GM12878 (cell line): ENCODE results near the gene ZMYND10. TPM values are rescaled to one million over a fixed set of nuclear protein-coding genes. Genes with fewer than 3 reads are reported as not detected.

Experiments used
- ATAC-seq: fragments of 200-7000 bp; cut with Tn5 transposase; 3 replicates; pipeline ENCODE4 v1.9.1; 2020; ENCODE audit warnings: mild to moderate bottlenecking, moderate library complexity
- BruUV-seq: library from RNA; stranded (reverse); fragments of 400-500 nt; replicated peaks from 2 replicates; lab custom pipeline; 2021; lab: Mats Ljungman, UMichigan
- CTCF ChIA-PET: fragments of 300-600 bp; sonication (Branson Sonifier 250); formaldehyde crosslinking; extraction: SDS; loops from one replicate; lab custom pipeline; 2021; ENCODE audit warnings: inconsistent platforms; lab: Yijun Ruan, JAX
- POLR2A ChIA-PET: fragments of 350-600 bp; formaldehyde crosslinking; extraction: SDS; loops from one replicate; lab custom pipeline; 2021; ENCODE audit warnings: inconsistent platforms; lab: Charles Lee
- RAD21 ChIA-PET: fragments of 300-600 bp; sonication (Branson Sonifier 250); formaldehyde crosslinking; loops from one replicate; lab custom pipeline; 2023; ENCODE audit warnings: antibody characterized with exemption; ENCODE audit not compliant: unreplicated experiment; lab: Charles Lee
- SMC1A ChIA-PET: fragments of 300-600 bp; sonication (Branson Sonifier 250); formaldehyde crosslinking; loops from one replicate; lab custom pipeline; 2023; ENCODE audit not compliant: unreplicated experiment, uncharacterized antibody; lab: Charles Lee
- DNase-seq: peaks from one replicate; pipeline ENCODE4 v3.0.0-alpha.2; 2011; ENCODE audit warnings: low read depth, low spot score
- FAIRE-seq: peaks from 3 replicates; lab custom pipeline; 2011; peaks lifted over from hg19 to GRCh38; lab: Jason Lieb, UNC
- H2AFZ ChIP-seq: 2 replicates; pipeline ENCODE4 v1.6.0; 2011; ENCODE audit warnings: low read depth, low read length, control low read depth; ENCODE audit not compliant: control insufficient read depth
- H3K27ac ChIP-seq: 2 replicates; pipeline ENCODE4 v1.5.1; 2011; ENCODE audit warnings: control low read depth; ENCODE audit not compliant: control insufficient read depth, insufficient read depth
- H3K27me3 ChIP-seq, 2 experiments: replicated peaks in 1 of 2; 2 replicates each; pipeline versions ENCODE4 v1.6.0 to v1.6.1; 2011; ENCODE audit warnings: low read length in 1 of 2; ENCODE audit not compliant: control insufficient read depth in 2 of 2, insufficient read depth in 2 of 2
- H3K36me3 ChIP-seq, 2 experiments: 2 replicates each; pipeline ENCODE4 v1.5.1; 2011; ENCODE audit warnings: low read length in 1 of 2; ENCODE audit not compliant: control insufficient read depth in 2 of 2, insufficient read depth in 2 of 2
- H3K4me1 ChIP-seq: 2 replicates; pipeline ENCODE4 v1.6.1; 2011; ENCODE audit warnings: mild to moderate bottlenecking, low read length, moderate library complexity, mixed read lengths; ENCODE audit not compliant: control insufficient read depth, insufficient read depth
- H3K4me2 ChIP-seq: 2 replicates; pipeline ENCODE4 v1.6.0; 2011; ENCODE audit warnings: control low read depth; ENCODE audit not compliant: control insufficient read depth, insufficient read depth
- H3K4me3 ChIP-seq: fragments of 200-600 bp; sonication (generic); 2 replicates; pipeline ENCODE4 v1.5.1; 2016
- H3K79me2 ChIP-seq: 2 replicates; pipeline ENCODE4 v1.6.0; 2011; ENCODE audit warnings: low read length; ENCODE audit not compliant: control insufficient read depth, insufficient read depth
- H3K9ac ChIP-seq: 2 replicates; pipeline ENCODE4 v1.8.0; 2011; ENCODE audit warnings: low read length, control low read depth, mixed read lengths; ENCODE audit not compliant: control insufficient read depth, insufficient read depth
- H3K9me3 ChIP-seq: replicated peaks from 3 replicates; pipeline ENCODE4 v1.5.1; 2011; ENCODE audit warnings: mild to moderate bottlenecking, low read length; ENCODE audit not compliant: control insufficient read depth, insufficient read depth
- H4K20me1 ChIP-seq: 2 replicates; pipeline ENCODE4 v1.6.0; 2011; ENCODE audit not compliant: control insufficient read depth, insufficient read depth
- ASH2L ChIP-seq: fragments of 300-600, 200-600 bp; sonication (generic); IDR thresholded peaks from 2 replicates; pipeline ENCODE4 v1.6.1; 2017; ENCODE audit warnings: low read depth, mild to moderate bottlenecking, borderline replicate concordance
- CREM ChIP-seq: IDR thresholded peaks from 2 replicates; pipeline ENCODE4 v1.6.1; 2014; ENCODE audit warnings: antibody characterized with exemption, low read depth
- ETV6 ChIP-seq, 2 experiments: fragments of 450-650 bp in 1 of 2; IDR thresholded peaks in 1 of 2; conservative IDR thresholded peaks in 1 of 2; 2 replicates each; pipeline ENCODE4 v1.6.1; 2014; ENCODE audit warnings: antibody characterized with exemption in 1 of 2, borderline replicate concordance in 1 of 2, low read depth in 1 of 2, mild to moderate bottlenecking in 1 of 2, moderate library complexity in 1 of 2
- MXI1 ChIP-seq: fragments of 150-350 bp; IDR thresholded peaks from 2 replicates; pipeline ENCODE4 v1.6.1; 2011; ENCODE audit warnings: low read depth, mild to moderate bottlenecking, inconsistent platforms, low read length, improper control_type of control experiment
- POLR2A ChIP-seq: IDR thresholded peaks from 2 replicates; pipeline ENCODE4 v1.6.1; 2011; ENCODE audit warnings: low read depth, mild to moderate bottlenecking, low read length
- USF2 ChIP-seq: IDR thresholded peaks from 2 replicates; pipeline ENCODE4 v1.6.1; 2011; ENCODE audit warnings: low read depth, low read length, improper control_type of control experiment, borderline replicate concordance
- ZBTB4 ChIP-seq: fragments of 450-650 bp; formaldehyde crosslinking; IDR thresholded peaks from 2 replicates; pipeline ENCODE4 v1.4.0; 2022; ENCODE audit warnings: mild to moderate bottlenecking, moderate library complexity
- ZZZ3 ChIP-seq: IDR thresholded peaks from 2 replicates; pipeline ENCODE4 v1.6.1; 2011; ENCODE audit warnings: low read depth; ENCODE audit not compliant: control insufficient read depth, insufficient read length
- WGBS: methylation state at CpG from one replicate; pipeline ENCODE4 v1.1.6; 2016; ENCODE audit warnings: low lambda C conversion rate; ENCODE audit not compliant: insufficient replicate concordance, insufficient coverage; ENCODE audit errors: missing lambda C conversion rate; 5-methylcytosine and 5-hydroxymethylcytosine counted together
- in situ Hi-C: fragments of 300-500 bp; cut with MboI; formaldehyde crosslinking; loops from 9 replicates; pipeline ENCODE4 v1.14.3; 2018; ENCODE audit warnings: mixed read lengths
- intact Hi-C: fragments of 100-400 bp; cut with micrococcal nuclease; formaldehyde crosslinking; loops from one replicate; pipeline ENCODE4 v1.14.2; 2022; ENCODE audit not compliant: unreplicated experiment
- polyA plus RNA-seq, 11 experiments: library from polyadenylated mRNA; depleted of rRNA in 4 of 11; unstranded in 6 of 11; stranded (reverse) in 5 of 11; fragments of >200 nt; fragmentation: Nextera tagmentation in 4 of 11; fragmentation: Illumina TruSeq in 1 of 11; extraction: Ambion mirVana in 4 of 11; extraction: Trizol in 1 of 11; gene quantifications; 1 replicate in 1 of 11; 2 replicates in 10 of 11; pipeline versions ENCODE4 v1.2.1 to v1.2.3, GENCODE V29; 2011 to 2016; ENCODE audit warnings: inconsistent platforms in 2 of 11, missing spikeins in 2 of 11, low read depth in 1 of 11
- total RNA-seq, 4 experiments: library from RNA; depleted of rRNA in 3 of 4; stranded (reverse); fragments of >200 nt in 3 of 4; fragmentation: Illumina TruSeq in 1 of 4; extraction: Trizol in 1 of 4; gene quantifications; 2 replicates each; pipeline versions ENCODE4 v1.2.1 to v1.2.3, GENCODE V29; 2013 to 2021
- TF ChIP-seq, protein P1 (sequence below): fragments of 450-650 bp; IDR thresholded peaks from 2 replicates; pipeline ENCODE4 v1.6.1; 2017; ENCODE audit warnings: low read depth, mild to moderate bottlenecking, moderate library complexity
- TF ChIP-seq, protein P2 (sequence below): fragments of 150-350 bp; IDR thresholded peaks from 2 replicates; pipeline ENCODE4 v1.6.1; 2014; ENCODE audit warnings: mild to moderate bottlenecking, low read depth, low read length
- TF ChIP-seq, protein P3 (sequence below): fragments of 450-650 bp; IDR thresholded peaks from 2 replicates; pipeline ENCODE4 v1.6.1; 2014; ENCODE audit warnings: mild to moderate bottlenecking

ZMYND10 gene
- total and polyA plus RNA-seq, 10 of the 15 experiments (the other 5 are each of a cell fraction or from before 2014, with no cell fraction given) = 0.11 to 1.0 (median 0.37) TPM

GRCh38 chr3:50380405-50381085 lies 35.0 kb upstream of the ZMYND10 start (continued):
- TF ChIP-seq, protein P1, sequence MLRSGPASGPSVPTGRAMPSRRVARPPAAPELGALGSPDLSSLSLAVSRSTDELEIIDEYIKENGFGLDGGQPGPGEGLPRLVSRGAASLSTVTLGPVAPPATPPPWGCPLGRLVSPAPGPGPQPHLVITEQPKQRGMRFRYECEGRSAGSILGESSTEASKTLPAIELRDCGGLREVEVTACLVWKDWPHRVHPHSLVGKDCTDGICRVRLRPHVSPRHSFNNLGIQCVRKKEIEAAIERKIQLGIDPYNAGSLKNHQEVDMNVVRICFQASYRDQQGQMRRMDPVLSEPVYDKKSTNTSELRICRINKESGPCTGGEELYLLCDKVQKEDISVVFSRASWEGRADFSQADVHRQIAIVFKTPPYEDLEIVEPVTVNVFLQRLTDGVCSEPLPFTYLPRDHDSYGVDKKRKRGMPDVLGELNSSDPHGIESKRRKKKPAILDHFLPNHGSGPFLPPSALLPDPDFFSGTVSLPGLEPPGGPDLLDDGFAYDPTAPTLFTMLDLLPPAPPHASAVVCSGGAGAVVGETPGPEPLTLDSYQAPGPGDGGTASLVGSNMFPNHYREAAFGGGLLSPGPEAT = no peak
- no peak for TF ChIP-seq CREM
- no peak for TF ChIP-seq POLR2A
- no peak for TF ChIP-seq USF2
- no peak for TF ChIP-seq ASH2L

DNA sequence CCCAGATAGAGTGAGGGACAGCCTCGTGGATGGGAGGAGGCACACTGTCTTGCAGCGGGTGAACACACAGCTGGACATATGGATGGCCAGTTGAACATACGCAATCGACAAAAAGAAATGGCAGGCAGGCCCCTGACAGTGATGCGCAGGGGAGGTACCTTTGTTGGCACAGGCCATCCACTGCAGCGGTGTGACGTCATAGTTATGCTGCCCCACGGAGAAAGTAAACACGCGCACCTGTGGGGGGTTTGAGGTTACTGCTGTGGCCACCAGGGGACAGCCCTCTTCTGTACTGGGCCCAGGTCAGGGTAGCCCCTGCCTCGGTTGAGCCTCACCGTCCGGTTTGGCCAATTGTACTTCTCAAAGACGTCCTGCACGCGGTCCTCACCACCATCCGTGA lies 33.2 kb upstream of the ZMYND10 start:
- Histone ChIP-seq H3K4me2 (no peak overlapping the region), H3K27me3 (no peaks in the 10 kb centered on the region), H3K36me3 (no peaks in the 10 kb centered on the region), H3K79me2 (no peaks in the 10 kb centered on the region), H3K9ac (no peak overlapping the region), H4K20me1 (no peaks in the 10 kb centered on the region), H3K9me3 (no peaks in the 10 kb centered on the region), H3K4me1 (no peaks in the 10 kb centered on the region), H3K27ac (no peak overlapping the region), H2AFZ (no peak overlapping the region), H3K4me3 (no peak overlapping the region)
- FAIRE-seq = no peak
- ChIA-PET RAD21 (no interaction called here), POLR2A (no interaction called here), SMC1A (no interaction called here), CTCF (no interaction called here)
- in situ Hi-C loops (no loop called here), intact Hi-C loops (no loop called here)
- no TSS peak for BruUV-seq
- ATAC-seq = no peak
- DNase-seq = no peak
- 77% methylated on average over 17 of the region's 17 CpGs for WGBS
- TF ChIP-seq ZBTB4 (CRISPR knock-in tag) (no peak), ETV6 (conservative IDR thresholded peaks at IDR 0.05 in 1 of 2, IDR thresholded peaks at IDR 0.05 in 1 of 2; ENCODE audit: borderline replicate concordance in 1 of 2, low read depth in 1 of 2) (no peak), ZZZ3 (no peak), MXI1 (no peak)
- TF ChIP-seq, protein P2, sequence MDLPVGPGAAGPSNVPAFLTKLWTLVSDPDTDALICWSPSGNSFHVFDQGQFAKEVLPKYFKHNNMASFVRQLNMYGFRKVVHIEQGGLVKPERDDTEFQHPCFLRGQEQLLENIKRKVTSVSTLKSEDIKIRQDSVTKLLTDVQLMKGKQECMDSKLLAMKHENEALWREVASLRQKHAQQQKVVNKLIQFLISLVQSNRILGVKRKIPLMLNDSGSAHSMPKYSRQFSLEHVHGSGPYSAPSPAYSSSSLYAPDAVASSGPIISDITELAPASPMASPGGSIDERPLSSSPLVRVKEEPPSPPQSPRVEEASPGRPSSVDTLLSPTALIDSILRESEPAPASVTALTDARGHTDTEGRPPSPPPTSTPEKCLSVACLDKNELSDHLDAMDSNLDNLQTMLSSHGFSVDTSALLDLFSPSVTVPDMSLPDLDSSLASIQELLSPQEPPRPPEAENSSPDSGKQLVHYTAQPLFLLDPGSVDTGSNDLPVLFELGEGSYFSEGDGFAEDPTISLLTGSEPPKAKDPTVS = no peak
- TF ChIP-seq, protein P3, sequence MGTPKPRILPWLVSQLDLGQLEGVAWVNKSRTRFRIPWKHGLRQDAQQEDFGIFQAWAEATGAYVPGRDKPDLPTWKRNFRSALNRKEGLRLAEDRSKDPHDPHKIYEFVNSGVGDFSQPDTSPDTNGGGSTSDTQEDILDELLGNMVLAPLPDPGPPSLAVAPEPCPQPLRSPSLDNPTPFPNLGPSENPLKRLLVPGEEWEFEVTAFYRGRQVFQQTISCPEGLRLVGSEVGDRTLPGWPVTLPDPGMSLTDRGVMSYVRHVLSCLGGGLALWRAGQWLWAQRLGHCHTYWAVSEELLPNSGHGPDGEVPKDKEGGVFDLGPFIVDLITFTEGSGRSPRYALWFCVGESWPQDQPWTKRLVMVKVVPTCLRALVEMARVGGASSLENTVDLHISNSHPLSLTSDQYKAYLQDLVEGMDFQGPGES = no peak
